Omental fat pad (tissue), 4 donors: ENCODE results near the gene BUD23. TPM values are rescaled to one million over a fixed set of nuclear protein-coding genes. Genes with fewer than 3 reads are reported as not detected.
A peak's percentile ranks its signal among the peaks of the same experiment; 100 is the strongest.

Experiments used
- ATAC-seq: fragments of 150-250 bp; one replicate; pipeline ENCODE4 v1.9.1; 2016; ENCODE audit warnings: mild to moderate bottlenecking, moderate library complexity; ENCODE audit not compliant: low FRiP score
- DNase-seq: peaks from one replicate; pipeline ENCODE4 v3.0.0-alpha.2; 2019; ENCODE audit warnings: low spot score
- CTCF ChIP-seq, 3 donors: fragments of 450-650 bp; IDR thresholded peaks; one replicate each; pipeline ENCODE4 v1.5.1; 2016 to 2017; ENCODE audit warnings: antibody characterized with exemption in 3 of 3, mild to moderate bottlenecking in 3 of 3, moderate library complexity in 2 of 3
- total RNA-seq, 4 donors: library from RNA; depleted of rRNA; stranded (reverse); fragments of >200 nt; gene quantifications; one replicate each; pipeline ENCODE4 v1.1.0, GENCODE V29; 2016

Gene BUD23
- total RNA-seq, 4 donors from 2014 or later: 28.8 to 52.2 (median 45.0) TPM

DNA sequence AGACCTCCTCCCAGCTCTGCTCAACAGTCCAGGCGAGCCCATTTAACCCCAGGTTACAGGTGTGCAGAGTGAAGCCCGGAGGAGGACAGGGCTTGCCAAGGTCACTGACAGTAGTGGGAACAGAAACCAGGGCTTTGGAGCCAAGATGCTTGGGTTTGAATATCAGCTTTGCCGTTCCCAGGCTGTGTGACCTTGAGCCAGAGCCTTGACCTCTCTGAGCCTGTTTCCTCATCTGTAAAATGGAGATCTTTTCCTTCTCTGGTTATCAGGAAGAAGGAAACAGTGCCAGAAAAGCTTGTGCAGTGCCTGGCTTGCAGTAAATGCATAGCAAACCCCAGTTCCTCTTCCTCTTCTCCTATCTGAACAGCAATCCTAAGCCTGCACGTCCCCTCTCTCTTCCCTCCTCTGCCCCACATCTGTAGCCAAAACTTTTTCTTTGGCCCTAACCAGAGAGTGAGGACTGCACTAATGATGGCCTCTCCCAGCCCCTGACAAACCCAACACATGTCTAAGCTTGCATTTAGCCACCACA, 37.7 kb upstream of the BUD23 start:
- TF ChIP-seq CTCF (IDR thresholded peaks at IDR 0.05): no peak
- no peak for ATAC-seq
- DNase-seq: no peak

DNA sequence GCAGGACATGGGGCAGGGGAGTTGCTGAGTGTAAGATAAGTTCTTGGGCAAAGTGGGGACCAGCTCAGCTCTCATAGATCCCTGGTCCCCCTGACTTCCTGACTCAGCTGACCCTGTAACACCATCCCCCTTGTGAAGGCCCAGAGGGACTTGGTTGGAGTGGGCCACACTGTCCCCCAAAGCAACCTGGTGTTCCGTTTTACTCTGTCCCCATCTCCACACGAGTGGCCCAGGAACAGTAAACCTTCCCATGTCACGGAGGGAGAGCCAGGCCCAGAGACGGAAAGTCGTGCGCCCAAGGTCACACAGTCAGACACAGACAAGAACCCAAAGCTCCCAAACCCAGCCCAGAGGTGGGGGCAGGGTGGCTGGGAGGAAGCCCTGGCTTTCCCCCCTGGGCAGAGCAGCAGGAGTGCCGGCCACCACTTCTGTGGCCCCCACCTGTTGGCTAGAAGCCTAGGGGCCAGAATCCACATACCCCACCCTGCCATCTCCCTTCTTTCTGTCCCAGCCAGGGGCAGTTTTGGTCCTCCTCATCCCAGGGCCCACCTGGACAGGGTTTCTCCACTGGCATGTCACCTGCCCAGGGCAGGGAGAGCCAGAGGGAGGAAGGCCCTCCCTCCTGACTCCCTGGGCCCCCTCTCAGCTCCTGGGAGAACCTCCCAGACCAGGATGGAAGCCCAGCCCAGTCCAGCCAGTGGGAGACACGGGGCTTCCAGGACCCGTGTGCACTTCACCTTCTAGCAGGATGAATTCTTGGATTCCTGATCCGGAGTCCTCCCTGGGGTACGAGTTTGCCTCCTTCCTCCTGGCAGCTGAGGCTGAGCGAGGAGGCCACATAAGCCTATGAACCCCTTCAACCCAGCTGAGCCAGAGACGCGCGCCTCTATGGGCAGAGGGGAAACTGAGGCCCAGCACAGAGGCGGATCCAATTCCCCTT, 36.3 kb upstream of the BUD23 start:
- no peak for DNase-seq
- no peak for TF ChIP-seq CTCF (IDR thresholded peaks at IDR 0.05)
- ATAC-seq: no peak

DNA sequence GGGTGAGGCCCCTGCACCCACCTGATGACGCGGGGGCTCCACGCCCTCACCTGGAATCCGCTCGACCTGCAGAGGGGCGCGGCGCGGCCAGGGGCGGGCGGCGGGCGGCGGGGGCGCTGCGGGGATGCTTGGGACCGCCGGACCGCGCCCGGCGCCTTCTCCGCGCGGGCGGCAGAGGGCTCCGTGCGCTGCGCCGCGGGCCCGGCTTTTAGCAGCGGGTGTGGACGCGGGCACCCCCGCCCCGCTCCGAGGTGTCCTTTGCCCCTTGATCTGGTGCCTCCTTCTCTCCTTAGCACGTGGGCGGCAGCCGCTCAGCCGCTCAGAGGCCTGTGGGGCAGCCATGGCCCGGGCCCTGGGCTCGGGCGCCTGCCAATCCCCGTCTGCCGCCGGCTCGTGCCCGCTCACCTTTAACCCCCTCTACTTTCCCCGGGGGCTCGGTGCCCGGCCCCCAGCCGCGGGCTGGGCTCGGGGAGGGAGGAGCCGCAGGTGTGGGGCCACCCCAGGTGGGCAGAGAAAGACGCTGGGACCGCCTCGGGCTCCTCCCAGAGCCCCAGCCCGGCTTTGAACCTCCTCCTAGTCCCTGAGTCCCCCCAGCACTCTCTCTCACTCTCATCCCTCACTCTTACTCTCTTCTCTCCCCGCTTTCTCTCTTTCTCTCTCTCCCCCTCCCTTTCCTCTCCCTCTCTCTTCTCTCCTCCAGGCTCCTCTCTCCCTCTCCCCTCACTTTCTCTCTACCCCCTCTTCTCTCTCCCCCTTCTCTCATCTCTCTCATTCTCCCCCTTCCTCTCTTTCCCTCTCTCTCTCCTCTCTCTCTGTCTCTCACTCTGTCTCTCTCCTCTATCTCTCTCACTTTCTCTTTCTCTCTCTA, 35.4 kb upstream of the BUD23 start:
- TF ChIP-seq CTCF (IDR thresholded peaks at IDR 0.05): no peak
- ATAC-seq: peak; percentile 65

DNA sequence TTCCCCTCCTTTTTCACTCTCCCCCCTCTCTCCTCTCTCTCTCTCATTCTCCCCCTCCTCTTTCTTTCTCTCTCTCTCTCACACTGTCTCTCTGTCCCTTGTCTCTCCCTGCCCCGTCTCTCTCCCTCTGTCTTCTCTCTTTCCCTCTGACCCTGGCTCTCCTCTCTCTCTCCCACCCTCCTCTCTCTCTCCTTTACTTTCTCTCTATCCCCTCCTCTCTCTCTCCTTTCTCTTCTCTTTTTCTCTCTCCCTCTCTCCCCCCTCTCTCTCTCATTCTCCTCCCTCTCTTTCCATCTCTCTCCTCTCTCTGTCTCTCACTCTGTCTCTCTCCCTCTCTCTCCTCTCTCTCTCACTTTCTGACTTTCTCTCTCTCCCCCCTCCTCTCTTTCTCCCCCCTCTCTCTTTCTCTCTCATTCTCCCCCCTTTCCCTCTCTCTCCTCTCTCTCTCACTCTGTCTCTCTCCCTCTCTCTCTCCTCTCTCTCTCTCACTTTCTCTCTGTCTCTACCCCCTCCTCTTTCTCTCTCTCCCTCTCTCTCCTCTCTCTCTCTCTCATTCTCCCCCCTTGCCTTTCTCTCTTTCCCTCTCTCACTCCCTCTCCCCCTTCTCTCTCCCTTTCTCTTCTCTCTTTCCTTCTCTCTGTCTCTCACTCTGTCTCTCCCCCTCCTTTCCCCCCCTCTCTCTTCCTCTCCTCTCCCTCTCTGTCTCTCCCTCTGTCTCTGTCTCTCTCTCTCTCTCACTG, 34.6 kb upstream of the BUD23 start:
- DNase-seq: no peak
- no peak for TF ChIP-seq CTCF (IDR thresholded peaks at IDR 0.05)
- no peak for ATAC-seq

More for the DNA sequence above, 35.4 kb upstream of the BUD23 start:
- DNase-seq: no peak

GRCh38 chr7:73649576-73649975, 33.8 kb upstream of the BUD23 start:
- no peak for TF ChIP-seq CTCF (IDR thresholded peaks at IDR 0.05)
- DNase-seq: no peak

DNA sequence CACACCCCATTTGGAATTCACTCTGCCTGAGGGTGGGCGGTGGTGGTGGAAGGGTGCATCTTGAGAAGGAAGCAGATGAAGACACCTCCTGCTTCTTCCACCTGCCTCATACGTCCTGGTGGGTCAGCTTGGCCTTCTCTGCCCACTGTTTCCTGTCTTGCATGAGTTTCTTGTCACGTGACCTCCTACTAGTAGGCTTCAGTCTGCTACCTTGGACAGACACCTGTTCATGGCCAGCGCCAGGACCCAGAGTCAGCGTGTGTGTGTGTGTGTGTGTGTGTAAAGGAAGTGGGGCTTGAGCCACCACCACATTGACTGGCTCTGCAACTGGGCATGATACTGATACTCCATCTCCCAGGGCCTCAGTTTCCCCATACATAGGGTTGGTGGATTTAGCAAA, 32.9 kb upstream of the BUD23 start:
- TF ChIP-seq CTCF (IDR thresholded peaks at IDR 0.05): no peak
- ATAC-seq (no peak), DNase-seq (no peak)

More at GRCh38 chr7:73649576-73649975, 33.8 kb upstream of the BUD23 start:
- ATAC-seq: no peak
